Transverse colon (tissue), 4 donors: ENCODE measurements around the gene SEPTIN11. TPM values are rescaled to one million over a fixed set of nuclear protein-coding genes. Genes with fewer than 3 reads are reported as not detected.

ENCODE experiments used
- DNase-seq: peaks from one replicate; pipeline ENCODE4 v3.0.0-alpha.2; 2019
- H3K27ac ChIP-seq, 4 donors: fragments of 200-600 bp; sonication (generic); 2 replicates each; pipeline ENCODE4 v1.5.1; 2016 to 2018; ENCODE audit warnings: inconsistent platforms in 4 of 4
- H3K27me3 ChIP-seq: fragments of 200-600 bp; sonication (generic); 2 replicates; pipeline ENCODE4 v1.5.1; 2017; ENCODE audit warnings: inconsistent platforms
- H3K36me3 ChIP-seq, 4 donors: fragments of 200-600 bp; sonication (generic); 2 replicates each; pipeline ENCODE4 v1.5.1; 2017 to 2019; ENCODE audit warnings: inconsistent platforms in 4 of 4
- H3K4me1 ChIP-seq, 4 donors: fragments of 200-600 bp; sonication (generic); 2 replicates each; pipeline ENCODE4 v1.5.1; 2017 to 2020; ENCODE audit warnings: inconsistent platforms in 4 of 4
- H3K4me3 ChIP-seq, 4 donors: fragments of 200-600 bp; sonication (generic); 1 replicate in 1 of 4; 2 replicates in 3 of 4; pipeline versions ENCODE4 v1.5.1 to v1.6.1; 2017 to 2019; ENCODE audit warnings: inconsistent platforms in 4 of 4
- H3K9me3 ChIP-seq, 2 donors: fragments of 200-600 bp; sonication (generic); 2 replicates each; pipeline ENCODE4 v1.5.1; 2017 to 2019; ENCODE audit warnings: inconsistent platforms in 2 of 2
- EP300 ChIP-seq: sonication (generic); formaldehyde crosslinking; IDR thresholded peaks from one replicate; pipeline ENCODE4 v1.6.1; 2017; ENCODE audit warnings: antibody characterized with exemption, low read depth
- POLR2A ChIP-seq: fragments of 450-650 bp; IDR thresholded peaks from one replicate; pipeline ENCODE4 v1.6.1; 2016; ENCODE audit warnings: antibody characterized with exemption, mild to moderate bottlenecking, moderate library complexity
- POLR2AphosphoS5 ChIP-seq, 3 donors: sonication (generic); formaldehyde crosslinking; IDR thresholded peaks; one replicate each; pipeline ENCODE4 v1.6.1; 2016; ENCODE audit warnings: antibody characterized with exemption in 3 of 3
- WGBS, 2 donors: methylation state at CpG; one replicate each; pipeline ENCODE4 v1.1.5; 2018; ENCODE audit warnings: low coverage in 1 of 2; 5-methylcytosine and 5-hydroxymethylcytosine counted together
- in situ Hi-C, 4 donors: fragments of 200-750 bp; cut with MboI; loops; one replicate each; pipeline versions ENCODE4 v1.15.0 to v1.15.1; 2017; ENCODE audit warnings: low sequenced_read_pairs in 3 of 4, low pct_ligation_motif_present in 1 of 4, low pct_unique_long_range_greater_than_20kb in 1 of 4
- intact Hi-C: fragments of 100-400 bp; cut with DNase I; formaldehyde crosslinking; loops from one replicate; pipeline ENCODE4 v1.15.1; 2023; ENCODE audit warnings: low total_unique reads
- total RNA-seq, 4 donors: library from RNA; depleted of rRNA; stranded (reverse); fragments of >200 nt; gene quantifications; one replicate each; pipeline ENCODE4 v1.1.0, GENCODE V29; 2016
- TF ChIP-seq, protein P1 (sequence below), 5 experiments: fragments of 200-600 bp in 3 of 5; fragments of 450-650 bp in 2 of 5; sonication (generic) in 3 of 5; IDR thresholded peaks; 1 replicate in 2 of 5; 2 replicates in 3 of 5; pipeline ENCODE4 v1.5.1; 2016 to 2017; ENCODE audit warnings: antibody characterized with exemption in 5 of 5, inconsistent platforms in 3 of 5, mild to moderate bottlenecking in 2 of 5, moderate library complexity in 1 of 5

The SEPTIN11 gene
- total RNA-seq, 4 donors from 2014 or later = 48.6 to 127 (median 78.8) TPM

DNA sequence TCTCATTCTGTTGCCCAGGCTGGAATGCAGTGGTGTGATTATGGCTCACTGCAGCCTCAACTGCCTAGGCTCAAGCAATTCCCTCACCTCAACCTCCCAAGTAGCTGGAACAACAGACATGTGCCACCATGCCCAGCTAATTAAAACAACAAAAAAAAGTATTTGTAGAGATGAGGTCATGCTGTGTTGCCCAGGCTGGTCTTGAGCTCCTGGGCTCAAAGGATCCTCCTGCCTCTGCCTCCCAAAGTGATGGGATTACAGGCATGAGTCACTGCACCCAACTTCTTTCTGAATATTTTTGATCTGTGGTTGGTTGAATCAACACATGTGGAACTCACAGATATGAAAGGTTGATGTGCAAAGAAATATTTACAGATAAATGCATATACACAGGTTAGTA, 18.5 kb upstream of the SEPTIN11 start:
- in situ Hi-C loops (no loop called here), intact Hi-C loops (no loop called here)
- H3K27ac ChIP-seq = no peak overlapping the region
- TF ChIP-seq, protein P1, sequence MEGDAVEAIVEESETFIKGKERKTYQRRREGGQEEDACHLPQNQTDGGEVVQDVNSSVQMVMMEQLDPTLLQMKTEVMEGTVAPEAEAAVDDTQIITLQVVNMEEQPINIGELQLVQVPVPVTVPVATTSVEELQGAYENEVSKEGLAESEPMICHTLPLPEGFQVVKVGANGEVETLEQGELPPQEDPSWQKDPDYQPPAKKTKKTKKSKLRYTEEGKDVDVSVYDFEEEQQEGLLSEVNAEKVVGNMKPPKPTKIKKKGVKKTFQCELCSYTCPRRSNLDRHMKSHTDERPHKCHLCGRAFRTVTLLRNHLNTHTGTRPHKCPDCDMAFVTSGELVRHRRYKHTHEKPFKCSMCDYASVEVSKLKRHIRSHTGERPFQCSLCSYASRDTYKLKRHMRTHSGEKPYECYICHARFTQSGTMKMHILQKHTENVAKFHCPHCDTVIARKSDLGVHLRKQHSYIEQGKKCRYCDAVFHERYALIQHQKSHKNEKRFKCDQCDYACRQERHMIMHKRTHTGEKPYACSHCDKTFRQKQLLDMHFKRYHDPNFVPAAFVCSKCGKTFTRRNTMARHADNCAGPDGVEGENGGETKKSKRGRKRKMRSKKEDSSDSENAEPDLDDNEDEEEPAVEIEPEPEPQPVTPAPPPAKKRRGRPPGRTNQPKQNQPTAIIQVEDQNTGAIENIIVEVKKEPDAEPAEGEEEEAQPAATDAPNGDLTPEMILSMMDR (IDR thresholded peaks at IDR 0.05) = no peak
- TF ChIP-seq POLR2AphosphoS5 (IDR thresholded peaks at IDR 0.05) = no peak
- H3K4me1 ChIP-seq = peaks cover 0 to 4% (median 0%) of the 10 kb centered on the region in 4 donors
- no peaks in the 10 kb centered on the region for H3K36me3 ChIP-seq
- H3K4me3 ChIP-seq = no peak overlapping the region
- DNase-seq = no peak
- no peaks in the 10 kb centered on the region for H3K9me3 ChIP-seq
- no peaks in the 10 kb centered on the region for H3K27me3 ChIP-seq

DNA sequence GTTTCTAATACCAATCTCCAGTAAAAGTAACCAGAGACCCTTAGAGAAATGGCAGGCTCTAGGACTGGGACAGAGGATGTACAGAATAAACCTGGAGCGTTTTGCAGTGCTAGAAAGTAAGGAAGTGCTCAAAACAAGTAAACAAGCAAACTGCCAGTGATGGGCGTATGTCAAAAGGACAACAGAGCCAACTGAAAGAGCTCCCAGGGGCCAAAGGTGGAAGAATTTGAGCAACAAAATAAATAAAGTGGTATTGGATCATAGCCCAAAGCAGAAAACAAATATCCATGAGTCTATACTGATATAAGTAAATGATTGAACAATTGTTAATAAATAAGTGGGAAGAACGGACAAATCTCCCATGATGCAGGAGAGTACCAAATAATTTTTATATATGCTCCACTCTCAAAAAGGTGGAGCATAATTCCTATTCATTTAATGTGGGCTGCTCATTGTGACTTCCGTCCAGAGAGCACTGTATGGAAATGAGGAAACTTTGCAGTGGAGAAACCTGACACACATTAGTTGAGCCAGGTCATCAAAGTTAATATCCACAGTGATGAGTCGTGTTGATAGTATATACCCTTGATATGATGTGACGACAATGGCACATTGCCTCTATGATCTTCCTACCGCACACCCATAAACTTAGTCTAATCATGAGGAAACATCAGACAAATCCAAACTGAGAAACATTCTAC, 17.8 kb upstream of the SEPTIN11 start:
- H3K27ac ChIP-seq = no peak overlapping the region
- intact Hi-C loops (no loop called here), in situ Hi-C loops (no loop called here)
- 68 to 69% methylated on average over 5 to 7 of the region's 7 CpGs for WGBS, 2 donors
- H3K4me3 ChIP-seq = no peak overlapping the region
- H3K4me1 ChIP-seq = peaks cover 0 to 4% (median 0%) of the 10 kb centered on the region in 4 donors
- DNase-seq = no peak
- TF ChIP-seq EP300 (no peak), POLR2A (no peak), POLR2AphosphoS5 (IDR thresholded peaks at IDR 0.05) (no peak)
- TF ChIP-seq, protein P1 (IDR thresholded peaks at IDR 0.05) = no peak
- H3K36me3 ChIP-seq = no peaks in the 10 kb centered on the region
- H3K27me3 ChIP-seq = no peaks in the 10 kb centered on the region
- H3K9me3 ChIP-seq = no peaks in the 10 kb centered on the region

DNA sequence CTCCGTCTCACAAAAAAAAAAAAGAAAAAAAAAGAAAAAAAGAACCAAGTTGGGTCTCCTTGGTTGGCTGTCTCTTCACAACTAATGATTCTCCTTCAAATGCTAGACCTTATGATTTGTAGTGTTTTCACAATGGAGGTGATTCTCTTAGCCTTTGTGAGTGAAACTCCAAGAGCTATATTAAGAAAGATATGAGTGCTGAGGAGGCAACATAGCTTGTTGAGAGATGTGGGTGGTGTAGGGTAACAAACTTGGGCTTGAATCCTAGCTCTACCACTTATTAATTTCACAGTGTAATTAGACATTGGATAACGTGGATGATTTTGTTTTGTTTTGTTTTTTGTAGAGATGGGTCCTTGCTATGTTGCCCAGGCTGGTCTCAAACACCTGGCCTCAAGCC, 10.4 kb upstream of the SEPTIN11 start:
- in situ Hi-C loops = no loop called here

DNA sequence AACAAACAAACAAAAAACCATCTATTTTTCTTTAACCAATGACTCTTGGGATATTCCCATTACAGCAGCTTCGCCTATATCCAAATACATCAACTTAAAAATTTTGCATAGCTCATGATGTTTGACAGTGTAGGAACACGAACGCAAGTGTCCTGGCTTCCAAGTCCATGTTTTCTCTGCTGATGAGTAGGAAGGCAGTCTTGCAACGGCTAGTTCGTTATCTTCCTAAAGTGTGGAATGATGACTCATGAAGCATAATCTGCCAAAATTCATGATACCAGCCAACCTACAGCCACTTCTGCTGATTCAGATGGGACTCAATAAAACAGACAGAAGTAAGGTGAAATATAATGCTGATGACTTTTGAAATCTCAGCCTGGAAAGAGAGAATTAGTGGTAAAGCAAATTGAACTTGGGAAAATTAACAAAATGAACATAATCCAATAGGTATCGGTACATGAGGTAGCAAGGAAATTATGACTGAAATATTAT, 6.4 kb upstream of the SEPTIN11 start:
- intact Hi-C loops = no loop called here
- Histone ChIP-seq H3K4me3 (no peak overlapping the region), H3K4me1 (peaks cover 0 to 4% (median 3%) of the 10 kb centered on the region in 4 donors), H3K36me3 (no peaks in the 10 kb centered on the region), H3K27me3 (no peaks in the 10 kb centered on the region), H3K27ac (no peak overlapping the region), H3K9me3 (no peaks in the 10 kb centered on the region)
- in situ Hi-C loops = loop anchor here in 1 of 4 donors (10.0 kb wide), 1 partner anchor 82 kb away; no protein-coding TSS in a partner anchor
- no peak for DNase-seq
- 67 to 77% methylated on average over 3 to 6 of the region's 6 CpGs for WGBS, 2 donors
- no peak for TF ChIP-seq POLR2AphosphoS5 (IDR thresholded peaks at IDR 0.05)
- TF ChIP-seq EP300 = no peak
- TF ChIP-seq, protein P1 (IDR thresholded peaks at IDR 0.05) = no peak
- TF ChIP-seq POLR2A = no peak

More for the DNA sequence above, 10.4 kb upstream of the SEPTIN11 start:
- intact Hi-C loops = no loop called here
- TF ChIP-seq POLR2A = no peak
- TF ChIP-seq, protein P1 (IDR thresholded peaks at IDR 0.05) = no peak
- TF ChIP-seq POLR2AphosphoS5 (IDR thresholded peaks at IDR 0.05) = no peak
- WGBS, 2 donors = 75 to 77% methylated on average over 1 to 2 of the region's 2 CpGs
- Histone ChIP-seq H3K9me3 (no peaks in the 10 kb centered on the region), H3K36me3 (no peaks in the 10 kb centered on the region), H3K4me1 (no peaks in the 10 kb centered on the region), H3K27ac (no peak overlapping the region), H3K4me3 (no peak overlapping the region), H3K27me3 (no peaks in the 10 kb centered on the region)
- DNase-seq = no peak
